Epithelial cell of proximal tubule (primary cell): ENCODE results near the gene ATP11C. TPM values are rescaled to one million over a fixed set of nuclear protein-coding genes. Genes with fewer than 3 reads are reported as not detected.

ENCODE experiments used
- DNase-seq: peaks from one replicate; pipeline ENCODE4 v3.0.0-alpha.2; 2011; ENCODE audit warnings: low read depth
- H3K4me3 ChIP-seq: 2 replicates; pipeline ENCODE4 v1.5.1; 2011; ENCODE audit warnings: low read depth, mild to moderate bottlenecking, low read length
- total RNA-seq: library from RNA; depleted of rRNA; stranded (reverse); fragments of >200 nt; gene quantifications from 2 replicates; pipeline ENCODE4 v1.2.3, GENCODE V29; 2015
- TF ChIP-seq, protein P1 (sequence below): conservative IDR thresholded peaks from 2 replicates; pipeline ENCODE4 v1.5.1; 2012; ENCODE audit warnings: low read depth, mild to moderate bottlenecking, low read length

The ATP11C gene
- total RNA-seq, 1 donor from 2014 or later: 19.4 TPM

GRCh38 chrX:139738581-139738980 is 194.3 kb downstream of the ATP11C start:
- TF ChIP-seq, protein P1, sequence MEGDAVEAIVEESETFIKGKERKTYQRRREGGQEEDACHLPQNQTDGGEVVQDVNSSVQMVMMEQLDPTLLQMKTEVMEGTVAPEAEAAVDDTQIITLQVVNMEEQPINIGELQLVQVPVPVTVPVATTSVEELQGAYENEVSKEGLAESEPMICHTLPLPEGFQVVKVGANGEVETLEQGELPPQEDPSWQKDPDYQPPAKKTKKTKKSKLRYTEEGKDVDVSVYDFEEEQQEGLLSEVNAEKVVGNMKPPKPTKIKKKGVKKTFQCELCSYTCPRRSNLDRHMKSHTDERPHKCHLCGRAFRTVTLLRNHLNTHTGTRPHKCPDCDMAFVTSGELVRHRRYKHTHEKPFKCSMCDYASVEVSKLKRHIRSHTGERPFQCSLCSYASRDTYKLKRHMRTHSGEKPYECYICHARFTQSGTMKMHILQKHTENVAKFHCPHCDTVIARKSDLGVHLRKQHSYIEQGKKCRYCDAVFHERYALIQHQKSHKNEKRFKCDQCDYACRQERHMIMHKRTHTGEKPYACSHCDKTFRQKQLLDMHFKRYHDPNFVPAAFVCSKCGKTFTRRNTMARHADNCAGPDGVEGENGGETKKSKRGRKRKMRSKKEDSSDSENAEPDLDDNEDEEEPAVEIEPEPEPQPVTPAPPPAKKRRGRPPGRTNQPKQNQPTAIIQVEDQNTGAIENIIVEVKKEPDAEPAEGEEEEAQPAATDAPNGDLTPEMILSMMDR: no peak
- no peak for DNase-seq
- H3K4me3 ChIP-seq: no peak overlapping the region

DNA sequence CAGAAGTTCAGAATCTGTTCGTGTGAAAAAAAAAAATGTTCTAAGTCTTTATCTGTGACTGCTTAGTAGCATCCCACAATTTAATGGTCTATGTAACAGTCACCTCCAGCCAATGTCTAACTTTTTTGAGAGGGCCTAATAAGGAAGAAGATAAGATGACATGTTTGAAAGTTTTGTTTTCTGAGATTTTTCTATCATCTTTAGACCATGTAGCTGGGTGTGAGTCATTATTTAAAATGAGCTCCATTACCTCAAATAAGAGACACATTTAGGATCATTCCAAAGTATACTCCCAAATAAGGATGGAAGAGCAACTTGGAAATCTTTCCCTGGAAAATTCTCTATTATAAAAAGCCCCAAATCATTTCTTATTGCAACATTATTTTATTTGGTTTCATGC is 196.7 kb downstream of the ATP11C start:
- H3K4me3 ChIP-seq: no peak overlapping the region
- TF ChIP-seq, protein P1: no peak
- no peak for DNase-seq

DNA sequence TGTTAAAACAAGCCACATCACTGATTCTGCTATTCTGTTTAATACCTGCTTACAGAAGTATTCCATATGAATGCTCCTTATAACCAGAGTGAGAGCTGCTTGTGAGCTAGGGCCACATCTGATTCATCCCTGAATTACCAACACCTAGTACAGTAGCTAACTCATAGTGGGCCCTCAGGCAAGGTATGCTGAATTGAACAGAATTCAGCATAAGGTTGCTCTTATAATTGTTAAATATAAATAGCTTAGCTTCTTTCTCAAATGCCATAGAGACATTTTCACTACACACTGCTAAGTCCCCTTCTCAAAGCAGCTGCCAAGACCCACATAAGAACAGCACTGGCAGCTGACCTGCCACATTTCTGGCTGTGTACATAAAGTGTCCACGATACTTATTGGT is 197.9 kb downstream of the ATP11C start:
- no peak for DNase-seq
- H3K4me3 ChIP-seq: no peak overlapping the region
- TF ChIP-seq, protein P1: no peak

DNA sequence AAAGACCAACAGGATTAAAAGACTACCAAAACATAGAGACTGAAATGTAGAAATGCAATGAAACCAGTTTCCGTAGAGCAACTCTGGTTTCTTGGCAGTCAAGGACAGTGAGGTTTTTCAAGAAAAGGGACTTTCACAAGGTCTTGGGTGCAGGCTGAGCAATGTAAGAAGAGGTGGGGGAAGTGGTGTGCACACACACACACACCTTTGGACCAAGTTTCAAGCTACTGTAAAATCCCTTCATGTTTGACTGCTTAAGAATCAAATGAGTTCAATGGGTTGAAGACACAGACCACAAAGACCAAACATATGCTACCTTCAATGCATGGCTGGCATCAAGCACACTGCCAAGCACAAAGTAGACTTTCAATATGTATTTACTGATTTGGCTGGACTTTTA is 207.1 kb downstream of the ATP11C start:
- TF ChIP-seq, protein P1: no peak
- no peak overlapping the region for H3K4me3 ChIP-seq
- DNase-seq: no peak

DNA sequence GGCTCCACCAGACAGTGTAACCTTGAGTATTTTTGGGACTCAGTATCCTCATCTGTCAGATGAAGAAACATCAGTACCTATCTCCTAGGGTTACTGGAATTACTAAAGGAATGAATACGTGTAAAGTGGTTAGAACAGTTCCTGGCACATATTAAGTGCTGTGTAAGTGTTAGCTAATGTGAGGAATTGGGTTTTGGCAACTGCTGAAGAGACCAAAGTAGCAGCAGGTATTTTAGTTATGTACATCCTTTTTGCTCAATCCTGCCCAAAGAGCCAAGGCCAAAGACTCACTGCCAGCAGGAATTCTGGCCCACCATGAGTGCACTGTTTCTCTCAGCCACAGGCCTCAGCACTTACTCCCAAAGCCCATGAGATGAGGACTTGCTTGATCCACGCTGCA is 208.2 kb downstream of the ATP11C start:
- no peak for DNase-seq
- TF ChIP-seq, protein P1: no peak
- H3K4me3 ChIP-seq: no peak overlapping the region

DNA sequence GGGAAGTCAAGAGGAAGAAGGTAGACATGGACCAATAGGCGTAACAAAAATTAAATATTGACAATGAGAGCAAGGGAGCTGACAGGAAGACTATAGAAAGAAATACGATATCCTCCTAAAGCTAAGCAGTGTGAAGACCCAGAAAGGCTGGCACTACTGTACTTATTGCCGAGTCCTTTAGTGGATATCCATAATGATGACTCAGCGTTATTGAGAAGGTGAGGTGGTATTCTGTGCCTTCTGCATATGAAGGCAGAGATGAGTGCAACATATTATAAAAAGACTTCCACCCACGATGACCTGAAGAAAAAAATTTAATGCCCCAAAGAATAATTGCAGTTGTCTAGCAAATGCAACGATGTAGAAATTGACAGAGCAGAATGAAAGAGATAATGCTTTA is 211.9 kb downstream of the ATP11C start:
- TF ChIP-seq, protein P1: no peak
- DNase-seq: no peak
- no peak overlapping the region for H3K4me3 ChIP-seq

DNA sequence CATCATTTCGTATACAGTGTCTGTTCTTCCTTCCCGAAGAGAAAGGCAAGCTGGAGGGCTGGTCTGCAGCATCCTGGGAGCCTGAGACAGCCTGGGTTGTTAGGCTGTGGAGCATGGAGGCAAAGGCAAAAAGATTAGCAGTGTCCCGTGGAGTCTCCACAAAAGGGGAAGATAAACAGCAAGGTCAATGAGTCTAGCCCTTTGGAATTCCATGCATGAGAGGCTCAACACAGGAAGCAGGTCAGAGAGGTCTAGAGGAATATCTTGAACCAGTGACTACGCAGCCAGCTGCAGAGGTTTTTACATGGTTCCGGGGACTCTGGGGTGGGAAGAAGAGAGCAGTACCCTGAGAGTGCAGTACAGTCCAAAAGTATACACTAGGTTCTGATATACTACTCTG is 212.7 kb downstream of the ATP11C start:
- H3K4me3 ChIP-seq: no peak overlapping the region
- peak; percentile 23 for DNase-seq
- TF ChIP-seq, protein P1: no peak
